GM18519 (cell line): ENCODE data around the gene RCC1.
"Not testable (repeated sequence)": the region's sequence is repeated elsewhere in the genome, so short reads cannot be mapped to it uniquely, and the experiment has no call there.

Source experiments
- ATAC-seq: cut with Tn5 transposase; IDR thresholded peaks from one replicate; pipeline ENCODE4 v1.9.1; 2021; ENCODE audit warnings: mild to moderate bottlenecking, moderate library complexity; ENCODE audit not compliant: unreplicated experiment, low FRiP score

Gene RCC1

GRCh38 chr1:28510273-28510969, 4.6 kb downstream of the RCC1 start:
- no peak for ATAC-seq

- ATAC-seq: no peak
These were observed 5.2 kb downstream of the RCC1 start for GRCh38 chr1:28510970-28511440.

DNA sequence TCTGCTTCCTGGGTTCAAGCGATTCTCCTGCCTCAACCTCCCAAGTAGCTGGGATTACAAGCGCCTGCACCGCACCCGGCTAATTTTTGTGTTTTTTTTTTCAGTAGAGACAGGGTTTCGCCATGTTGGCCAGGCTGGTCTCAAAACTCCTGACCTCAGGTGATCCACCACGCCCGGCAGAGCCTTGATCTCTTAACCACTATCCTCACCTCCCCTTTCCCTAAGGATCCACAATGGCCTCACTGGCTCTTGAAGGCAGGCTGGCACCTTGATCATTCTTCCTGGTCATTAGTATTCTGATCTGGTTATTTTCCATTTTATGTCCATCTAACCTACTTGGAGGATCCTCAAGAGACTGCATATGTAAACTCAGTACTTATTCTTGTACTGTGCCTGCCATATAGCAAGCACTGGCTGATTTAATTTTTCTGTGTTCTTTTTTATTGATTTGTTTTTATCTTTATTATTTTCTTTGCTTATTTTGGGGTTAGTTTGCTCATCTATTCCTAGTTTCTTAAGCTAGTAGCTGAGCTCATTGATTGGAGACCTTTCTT, 6.3 kb downstream of the RCC1 start:
- no peak for ATAC-seq

GRCh38 chr1:28514445-28514933, 8.6 kb downstream of the RCC1 start:
- not testable (repeated sequence) for ATAC-seq

DNA sequence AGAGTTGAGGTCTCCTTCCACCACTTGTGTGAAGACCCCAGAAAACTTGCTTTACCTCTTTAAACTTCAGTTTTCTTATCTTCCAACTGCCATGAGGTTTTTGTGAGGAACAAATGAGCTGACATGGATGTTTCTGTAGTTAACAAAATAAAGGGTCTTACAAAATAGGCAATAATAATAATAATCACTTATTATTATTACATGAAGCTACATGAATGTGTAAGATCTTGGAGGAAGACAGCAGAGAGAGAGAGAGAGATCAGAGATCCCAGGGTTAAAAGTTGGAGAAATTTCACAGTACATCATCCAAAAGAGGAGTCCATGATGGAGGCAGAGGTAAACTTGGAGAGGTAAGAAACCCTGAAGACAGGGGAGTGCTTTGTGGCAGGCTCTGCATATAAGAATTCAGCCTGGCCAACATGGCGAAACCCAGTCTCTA, 10.7 kb downstream of the RCC1 start:
- no peak for ATAC-seq

DNA sequence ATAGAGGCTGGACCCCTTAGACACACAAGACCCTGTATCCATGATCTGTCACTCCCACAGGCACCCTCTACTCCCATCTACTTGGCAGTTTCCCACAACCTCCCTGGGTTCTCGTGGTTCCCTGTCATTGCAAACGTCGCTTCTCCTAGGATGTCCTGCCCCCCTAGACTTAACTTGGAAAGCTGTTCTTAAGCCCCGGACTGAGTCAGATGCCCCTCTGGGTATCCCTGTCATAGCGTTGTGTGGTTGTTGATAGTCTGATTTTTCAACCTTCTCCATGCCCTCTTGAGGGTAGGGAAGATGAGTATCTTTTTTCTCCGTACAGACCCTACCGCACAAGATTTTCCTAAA, 11.8 kb downstream of the RCC1 start:
- ATAC-seq: no peak

- ATAC-seq: peak; percentile 68
These were observed 12.3 kb downstream of the RCC1 start for GRCh38 chr1:28518000-28518744.

DNA sequence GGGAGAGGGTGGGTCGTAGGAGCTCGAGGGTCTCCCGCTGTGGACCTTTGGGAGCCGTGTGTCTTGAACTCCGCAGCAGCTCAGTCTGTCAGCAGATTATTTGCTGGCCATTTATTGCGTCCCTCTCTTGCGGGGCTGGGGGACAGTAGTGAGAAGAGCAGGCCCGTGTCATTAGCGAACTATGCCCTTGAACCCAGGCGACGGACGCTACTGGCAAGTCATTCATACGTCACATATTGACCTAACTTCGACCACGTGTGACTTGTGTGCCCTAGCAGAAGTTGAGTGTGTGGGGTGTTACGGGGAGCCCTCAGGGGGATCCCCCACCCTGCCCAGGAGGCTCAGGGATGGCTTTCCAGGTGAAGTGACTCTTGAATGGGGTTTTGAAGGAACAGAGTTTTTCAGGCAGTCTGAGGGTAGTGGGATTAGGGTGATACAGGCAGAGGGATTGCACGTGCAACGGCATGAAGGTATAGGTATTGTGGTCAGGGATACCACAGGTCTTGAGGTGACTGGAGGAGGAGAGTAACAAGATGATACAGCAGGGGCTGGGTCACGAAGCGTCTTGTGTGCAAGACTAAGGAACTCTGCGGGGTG, 13.0 kb downstream of the RCC1 start:
- no peak for ATAC-seq

- no peak for ATAC-seq
These were observed 14.3 kb downstream of the RCC1 start for GRCh38 chr1:28519946-28520725.

- ATAC-seq: not testable (repeated sequence)
These were observed 15.0 kb downstream of the RCC1 start for GRCh38 chr1:28520796-28521195.

DNA sequence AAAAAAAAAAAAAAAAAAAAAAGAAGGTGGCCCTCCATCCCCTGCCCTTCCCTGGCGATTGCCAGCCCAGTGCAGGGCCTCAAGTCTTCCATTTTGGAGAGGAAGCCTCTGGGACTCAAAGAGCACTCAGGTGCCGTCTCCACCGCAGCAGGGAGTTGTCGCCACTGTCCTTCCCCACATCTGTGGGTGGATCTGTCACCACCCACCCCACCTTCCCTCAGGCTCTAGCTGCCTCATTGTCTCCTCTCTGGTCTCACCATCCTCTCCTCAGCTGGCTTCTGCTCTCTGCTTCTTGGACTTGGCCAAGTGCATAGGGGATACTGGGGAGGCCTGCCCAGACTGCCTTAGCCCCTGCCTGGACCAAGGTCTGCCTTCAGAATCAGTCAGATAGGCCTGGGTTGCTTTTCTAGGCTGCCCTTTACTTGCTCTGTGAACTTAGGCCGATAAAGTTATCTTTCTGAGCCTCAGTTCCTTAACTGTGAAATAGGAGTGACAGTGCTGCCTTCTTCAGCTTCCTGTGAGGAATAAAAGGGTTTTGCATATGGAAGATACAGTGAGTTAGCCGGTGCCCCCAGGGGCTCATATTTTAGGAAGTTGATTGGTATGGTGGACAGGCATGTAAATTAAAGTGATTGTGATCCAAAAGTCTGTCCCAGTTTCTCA, 15.8 kb downstream of the RCC1 start:
- no peak for ATAC-seq

DNA sequence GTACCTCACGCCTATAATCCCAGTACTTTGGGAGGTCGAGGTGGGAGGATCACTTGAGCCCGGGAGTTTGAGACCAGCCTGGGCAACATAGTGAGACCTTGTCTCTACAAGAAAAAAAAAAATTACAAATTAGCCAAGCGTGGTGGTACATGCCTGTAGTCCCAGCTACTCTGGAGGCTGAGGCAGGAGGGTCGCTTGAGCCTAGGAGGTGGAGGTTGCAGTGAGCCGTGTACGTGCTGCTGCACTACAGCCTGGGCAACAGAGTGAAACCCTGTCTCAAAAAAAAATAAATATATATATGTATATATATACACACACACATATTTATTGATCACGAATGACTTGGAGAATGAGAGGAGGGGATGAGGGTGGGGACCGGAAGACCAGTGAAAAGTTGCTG, 16.7 kb downstream of the RCC1 start:
- ATAC-seq: not testable (repeated sequence)

DNA sequence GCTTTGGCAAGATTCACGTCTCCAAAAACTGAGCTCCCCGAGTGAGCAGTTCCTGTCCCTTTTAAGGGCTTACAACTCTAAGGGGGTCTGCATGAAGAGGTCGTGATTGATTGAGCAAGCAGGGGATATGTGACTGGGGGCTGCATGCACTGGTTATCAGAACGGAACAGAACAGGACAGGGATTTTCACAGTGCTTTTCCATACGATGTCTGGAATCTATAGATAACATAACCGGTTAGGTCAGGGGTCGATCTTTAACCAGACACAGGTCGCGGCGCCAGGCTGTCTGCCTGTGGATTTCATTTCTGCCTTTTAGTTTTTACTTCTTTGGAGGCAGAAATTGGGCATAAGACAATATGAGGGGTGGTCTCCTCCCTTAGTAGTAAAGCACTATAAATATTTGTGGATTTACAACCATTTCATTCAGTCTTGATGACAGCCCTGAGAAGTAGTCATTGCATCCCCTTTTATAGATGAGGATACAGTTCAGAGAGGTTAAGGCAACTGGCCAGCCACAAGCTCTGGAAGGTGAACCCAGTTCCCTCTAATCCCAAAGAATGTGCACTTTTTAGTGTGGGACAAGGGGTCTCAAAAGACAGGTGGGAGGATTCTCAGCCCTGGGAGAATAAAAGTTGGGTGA, 19.3 kb downstream of the RCC1 start:
- ATAC-seq: not testable (repeated sequence)

GRCh38 chr1:28526886-28527285, 21.0 kb downstream of the RCC1 start:
- ATAC-seq: no peak

DNA sequence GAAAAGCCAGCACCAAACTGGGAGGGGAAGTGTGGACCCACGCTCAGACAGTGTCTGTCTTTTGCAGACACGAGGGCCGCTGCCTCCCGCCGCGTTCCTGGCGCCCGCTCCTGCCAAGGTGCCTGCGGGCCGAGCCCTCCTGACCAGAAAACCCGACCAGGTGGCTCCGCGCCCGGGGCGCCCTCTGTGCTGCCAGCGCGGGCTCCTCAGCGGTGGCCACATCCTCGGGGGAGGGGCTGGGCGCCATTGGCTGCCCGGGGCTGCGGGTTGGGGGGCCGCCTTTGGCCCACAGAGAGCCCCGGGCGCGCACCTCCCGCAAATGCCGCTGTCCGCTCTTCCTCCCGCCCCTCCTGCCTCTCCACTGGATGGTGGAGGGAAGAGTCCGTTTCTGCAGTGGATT, 24.6 kb downstream of the RCC1 start:
- ATAC-seq: no peak

DNA sequence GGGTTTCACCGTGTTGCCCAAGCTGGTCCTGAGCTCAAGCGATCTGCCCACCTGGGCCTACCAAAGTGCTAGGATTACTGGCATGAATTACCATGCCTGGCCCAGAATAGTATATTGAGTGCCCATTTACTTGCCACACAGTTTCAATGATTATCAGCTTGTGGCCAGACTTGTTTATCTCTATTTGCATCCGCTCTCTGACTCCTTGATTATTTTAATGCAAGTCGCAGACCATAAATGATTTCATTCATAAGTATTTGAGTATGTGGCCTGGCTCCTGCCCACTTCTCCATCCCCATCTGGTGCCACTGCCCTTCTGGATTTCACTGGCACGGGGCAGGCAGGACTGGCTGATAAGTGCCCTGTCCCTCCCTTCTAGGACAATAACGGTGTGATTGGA, 28.8 kb downstream of the RCC1 start:
- ATAC-seq: no peak

GRCh38 chr1:28535180-28535579, 29.3 kb downstream of the RCC1 start:
- no peak for ATAC-seq

DNA sequence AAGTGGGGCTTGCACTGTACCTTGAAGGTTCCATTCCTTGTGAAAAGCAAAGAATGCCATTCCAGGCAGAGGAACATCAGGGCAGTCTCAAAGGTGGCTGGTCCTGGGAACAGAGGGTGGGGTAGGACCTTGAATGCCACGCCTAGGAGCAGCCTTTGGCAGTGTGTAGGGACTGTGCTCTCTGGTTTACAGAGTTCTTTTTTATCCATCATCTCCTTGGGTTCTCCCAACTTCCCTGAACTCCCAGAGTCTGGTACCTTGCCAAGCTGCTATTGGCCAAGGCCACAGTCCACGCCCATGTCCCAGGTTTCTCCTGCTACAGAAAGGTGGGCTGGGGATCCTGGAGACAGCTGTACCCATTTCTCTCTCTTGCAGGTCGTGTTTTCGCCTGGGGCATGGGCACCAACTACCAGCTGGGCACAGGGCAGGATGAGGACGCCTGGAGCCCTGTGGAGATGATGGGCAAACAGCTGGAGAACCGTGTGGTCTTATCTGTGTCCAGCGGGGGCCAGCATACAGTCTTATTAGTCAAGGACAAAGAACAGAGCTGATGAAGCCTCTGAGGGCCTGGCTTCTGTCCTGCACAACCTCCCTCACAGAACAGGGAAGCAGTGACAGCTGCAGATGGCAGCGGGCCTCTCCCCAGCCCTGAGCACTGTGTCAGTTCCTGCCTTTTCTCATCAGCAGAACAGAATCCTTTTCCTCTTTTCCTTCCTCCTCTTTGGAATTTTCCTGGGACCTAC, 31.8 kb downstream of the RCC1 start:
- no peak for ATAC-seq

- ATAC-seq: no peak
These were observed 32.4 kb downstream of the RCC1 start for GRCh38 chr1:28538286-28538685.
